MCF 10A (cell line): ENCODE data around the gene GPR155. TPM values are rescaled to one million over a fixed set of nuclear protein-coding genes. Genes with fewer than 3 reads are reported as not detected.

Experiments
- BruUV-seq: library from RNA; stranded (reverse); fragments of 400-500 nt; replicated peaks from 2 replicates; lab custom pipeline; 2021; lab: Mats Ljungman, UMichigan
- CTCF ChIA-PET: fragments of 300-600 bp; sonication (Branson Sonifier 250); formaldehyde crosslinking; extraction: SDS; loops from one replicate; lab custom pipeline; 2021; ENCODE audit warnings: antibody characterized with exemption, inconsistent platforms; lab: Yijun Ruan, JAX
- POLR2A ChIA-PET: fragments of 300-600, 350-650 bp; sonication (Branson Sonifier 250); formaldehyde crosslinking; extraction: SDS; loops from one replicate; lab custom pipeline; 2020; ENCODE audit warnings: antibody characterized with exemption, inconsistent platforms; lab: Yijun Ruan, JAX
- DNase-seq: peaks from one replicate; pipeline ENCODE4 v3.0.0-alpha.2; 2018; ENCODE audit not compliant: unreplicated experiment
- H3K27ac Mint-ChIP-seq: one replicate; pipeline ENCODE4 v1.8.0; 2022; ENCODE audit warnings: mild to moderate bottlenecking, low read depth, mixed read lengths; ENCODE audit not compliant: unreplicated experiment
- H3K27me3 Mint-ChIP-seq: one replicate; pipeline ENCODE4 v1.8.0; 2022; ENCODE audit warnings: mixed read lengths; ENCODE audit not compliant: insufficient read depth, unreplicated experiment
- H3K36me3 Mint-ChIP-seq: one replicate; pipeline ENCODE4 v1.8.0; 2022; ENCODE audit warnings: mild to moderate bottlenecking, moderate library complexity, mixed read lengths; ENCODE audit not compliant: insufficient read depth, unreplicated experiment
- H3K4me1 Mint-ChIP-seq: one replicate; pipeline ENCODE4 v1.8.0; 2022; ENCODE audit warnings: mixed read lengths; ENCODE audit not compliant: insufficient read depth, unreplicated experiment
- H3K4me3 Mint-ChIP-seq: one replicate; pipeline ENCODE4 v1.8.0; 2022; ENCODE audit warnings: mild to moderate bottlenecking, moderate library complexity, mixed read lengths; ENCODE audit not compliant: unreplicated experiment
- H3K9me3 Mint-ChIP-seq: one replicate; pipeline ENCODE4 v1.8.0; 2022; ENCODE audit warnings: mixed read lengths; ENCODE audit not compliant: unreplicated experiment
- intact Hi-C: fragments of 100-400 bp; cut with micrococcal nuclease; formaldehyde crosslinking; loops from 2 replicates; pipeline ENCODE4 v1.14.1; 2022
- total RNA-seq: library from RNA; stranded (reverse); gene quantifications from 2 replicates; pipeline ENCODE4 v1.2.3, GENCODE V29; 2022
- TF ChIP-seq, protein P1 (sequence below): fragments of 200-600 bp; IDR thresholded peaks from one replicate; pipeline ENCODE4 v1.8.0; 2022; ENCODE audit warnings: antibody characterized with exemption, mild to moderate bottlenecking; ENCODE audit not compliant: unreplicated experiment

Gene GPR155
- total RNA-seq, 1 experiment from 2014 or later = 1.9 TPM

DNA sequence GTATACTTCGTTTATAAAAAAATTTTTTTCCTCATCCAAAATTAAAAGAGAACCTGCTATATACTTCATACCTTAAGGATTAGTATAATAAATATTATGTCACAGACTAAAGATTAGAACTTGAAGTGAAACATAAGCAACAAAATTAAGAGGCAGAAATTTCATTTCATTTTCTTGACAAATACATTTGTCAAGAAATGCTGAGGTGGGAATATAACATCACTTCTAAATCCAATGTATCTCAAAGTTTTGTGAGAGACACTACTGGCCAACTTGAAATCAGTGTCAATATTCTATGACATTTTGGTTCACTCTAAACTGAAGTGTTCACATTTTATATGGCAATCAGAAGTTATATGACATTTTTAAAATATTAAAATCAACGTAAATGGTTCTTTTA is 47.5 kb downstream of the GPR155 start:
- BruUV-seq = no TSS peak
- no peak overlapping the region for H3K27ac Mint-ChIP-seq
- POLR2A ChIA-PET = no interaction called here
- no peaks in the 10 kb centered on the region for H3K27me3 Mint-ChIP-seq
- H3K4me1 Mint-ChIP-seq = peaks cover 6% of the 10 kb centered on the region
- TF ChIP-seq, protein P1, sequence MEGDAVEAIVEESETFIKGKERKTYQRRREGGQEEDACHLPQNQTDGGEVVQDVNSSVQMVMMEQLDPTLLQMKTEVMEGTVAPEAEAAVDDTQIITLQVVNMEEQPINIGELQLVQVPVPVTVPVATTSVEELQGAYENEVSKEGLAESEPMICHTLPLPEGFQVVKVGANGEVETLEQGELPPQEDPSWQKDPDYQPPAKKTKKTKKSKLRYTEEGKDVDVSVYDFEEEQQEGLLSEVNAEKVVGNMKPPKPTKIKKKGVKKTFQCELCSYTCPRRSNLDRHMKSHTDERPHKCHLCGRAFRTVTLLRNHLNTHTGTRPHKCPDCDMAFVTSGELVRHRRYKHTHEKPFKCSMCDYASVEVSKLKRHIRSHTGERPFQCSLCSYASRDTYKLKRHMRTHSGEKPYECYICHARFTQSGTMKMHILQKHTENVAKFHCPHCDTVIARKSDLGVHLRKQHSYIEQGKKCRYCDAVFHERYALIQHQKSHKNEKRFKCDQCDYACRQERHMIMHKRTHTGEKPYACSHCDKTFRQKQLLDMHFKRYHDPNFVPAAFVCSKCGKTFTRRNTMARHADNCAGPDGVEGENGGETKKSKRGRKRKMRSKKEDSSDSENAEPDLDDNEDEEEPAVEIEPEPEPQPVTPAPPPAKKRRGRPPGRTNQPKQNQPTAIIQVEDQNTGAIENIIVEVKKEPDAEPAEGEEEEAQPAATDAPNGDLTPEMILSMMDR = no peak
- CTCF ChIA-PET = no interaction called here
- peaks cover 8% of the 10 kb centered on the region for H3K36me3 Mint-ChIP-seq
- DNase-seq = no peak
- intact Hi-C loops = no loop called here
- H3K4me3 Mint-ChIP-seq = no peak overlapping the region
- no peaks in the 10 kb centered on the region for H3K9me3 Mint-ChIP-seq

DNA sequence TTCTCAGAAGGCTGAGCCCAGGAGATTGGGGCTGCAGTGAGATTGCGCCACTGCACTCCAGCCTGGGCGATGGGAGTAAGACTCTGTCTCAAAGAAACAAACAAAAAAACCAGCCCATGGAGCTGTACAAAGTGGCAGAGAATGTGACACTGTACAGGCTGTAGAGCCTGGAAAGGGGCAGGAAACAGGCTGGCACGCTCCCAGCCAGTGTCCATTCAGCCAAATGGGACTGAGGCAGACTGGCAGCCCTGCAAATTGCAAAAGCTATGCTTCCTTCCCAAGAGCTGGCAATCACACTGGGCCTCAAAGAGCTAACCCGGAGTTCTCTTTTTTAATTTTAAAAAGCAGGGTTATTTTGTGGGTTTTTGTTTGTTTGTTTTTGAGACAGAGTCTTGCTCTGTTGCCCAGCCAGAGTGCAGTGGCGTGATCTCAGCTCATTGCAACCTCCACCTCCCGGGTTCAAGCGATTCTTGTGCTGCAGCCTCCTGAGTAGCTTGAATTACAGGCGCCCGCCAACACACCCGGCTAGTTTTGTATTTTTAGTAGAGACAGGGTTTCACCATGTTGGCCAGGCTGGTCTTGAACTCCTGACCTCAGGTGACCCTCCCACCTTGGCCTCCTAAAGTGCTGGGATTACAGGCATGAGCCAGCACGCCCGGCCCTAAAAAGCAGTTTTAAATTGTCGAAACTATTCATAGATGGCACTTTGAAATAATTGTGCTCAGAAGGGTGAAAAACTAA is 48.5 kb downstream of the GPR155 start:
- no TSS peak for BruUV-seq
- peaks cover 6% of the 10 kb centered on the region for H3K4me1 Mint-ChIP-seq
- H3K4me3 Mint-ChIP-seq = no peak overlapping the region
- peaks cover 8% of the 10 kb centered on the region for H3K36me3 Mint-ChIP-seq
- ChIA-PET POLR2A (interaction anchor here (0.5 kb wide), 1 partner anchor 675 kb away, joined by 3 read pairs; no protein-coding TSS in a partner anchor), CTCF (no interaction called here)
- intact Hi-C loops = no loop called here
- no peak overlapping the region for H3K27ac Mint-ChIP-seq
- no peak for DNase-seq
- no peaks in the 10 kb centered on the region for H3K9me3 Mint-ChIP-seq
- H3K27me3 Mint-ChIP-seq = no peaks in the 10 kb centered on the region
- TF ChIP-seq, protein P1 = no peak

DNA sequence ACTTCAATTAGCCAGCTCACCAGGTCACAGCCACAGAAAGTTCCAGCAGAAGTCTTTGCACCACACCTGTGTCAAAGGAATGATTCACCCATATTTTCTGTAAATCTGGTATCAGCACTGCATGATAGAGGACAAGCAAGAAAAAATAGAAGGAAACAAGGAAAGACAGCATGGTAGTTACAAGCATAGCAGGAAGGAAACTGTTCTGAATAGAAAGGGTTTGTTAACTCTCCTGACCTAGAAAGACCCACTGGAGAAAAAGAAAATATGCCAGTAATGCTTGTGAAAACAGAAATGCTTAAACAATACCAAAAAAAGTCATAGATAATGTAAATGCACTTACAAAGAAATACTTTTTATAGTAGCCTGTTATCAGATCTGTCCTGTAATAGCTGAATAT is 50.5 kb downstream of the GPR155 start:
- H3K27ac Mint-ChIP-seq = no peak overlapping the region
- H3K4me1 Mint-ChIP-seq = no peaks in the 10 kb centered on the region
- POLR2A ChIA-PET = no interaction called here
- H3K36me3 Mint-ChIP-seq = peaks cover 8% of the 10 kb centered on the region
- H3K27me3 Mint-ChIP-seq = no peaks in the 10 kb centered on the region
- CTCF ChIA-PET = interaction anchor here (0.7 kb wide), 1 partner anchor 329 kb away, joined by 3 read pairs; no protein-coding TSS in a partner anchor
- intact Hi-C loops = no loop called here
- no peak overlapping the region for H3K4me3 Mint-ChIP-seq
- TF ChIP-seq, protein P1 = no peak
- no TSS peak for BruUV-seq
- DNase-seq = no peak
- no peaks in the 10 kb centered on the region for H3K9me3 Mint-ChIP-seq

DNA sequence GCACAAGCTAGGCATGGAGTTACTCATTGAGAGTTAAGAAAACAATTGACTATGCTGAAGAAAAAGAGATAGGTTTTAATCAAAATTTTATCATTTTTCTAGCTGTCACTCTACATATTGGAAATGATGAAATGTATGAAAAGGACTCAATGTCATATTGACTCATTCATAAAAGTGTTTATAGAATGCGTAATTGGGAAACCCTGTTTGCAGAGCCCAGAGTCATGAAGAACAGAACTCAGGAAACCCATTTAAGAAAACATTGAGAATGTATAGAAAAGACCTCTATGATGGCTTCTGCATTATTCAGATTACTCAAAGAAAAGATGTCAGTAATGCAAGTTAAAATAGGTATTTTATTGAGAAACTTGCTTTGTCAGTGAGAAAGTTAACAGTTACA is 54.9 kb downstream of the GPR155 start:
- Mint-ChIP-seq H3K9me3 (no peaks in the 10 kb centered on the region), H3K4me3 (no peak overlapping the region), H3K36me3 (peaks cover 14% of the 10 kb centered on the region), H3K4me1 (no peaks in the 10 kb centered on the region), H3K27ac (no peak overlapping the region), H3K27me3 (no peaks in the 10 kb centered on the region)
- POLR2A ChIA-PET = no interaction called here
- CTCF ChIA-PET = no interaction called here
- TF ChIP-seq, protein P1 = no peak
- DNase-seq = no peak
- intact Hi-C loops = no loop called here
- no TSS peak for BruUV-seq
